ENCODE results near the gene P3H4. TPM values are rescaled to one million over a fixed set of nuclear protein-coding genes. Genes with fewer than 3 reads are reported as not detected.
"Not testable (repeated sequence)": the region's sequence is repeated elsewhere in the genome, so short reads cannot be mapped to it uniquely, and the experiment has no call there.

P3H4 gene
- total and polyA plus RNA-seq, 3 donors from 2014 or later: 6.9 to 13.9 (median 9.9) TPM

- no peak overlapping the region for H3K4me3 ChIP-seq
- H3K27me3 ChIP-seq: no peaks in the 10 kb centered on the region
- no peaks in the 10 kb centered on the region for H3K4me1 ChIP-seq
- no peak for TF ChIP-seq POLR2A (IDR thresholded peaks at IDR 0.05)
- no peak for TF ChIP-seq CTCF (IDR thresholded peaks at IDR 0.05)
- H3K9me3 ChIP-seq: no peaks in the 10 kb centered on the region
- 90 to 96% methylated on average over 5 to 6 of the region's 6 CpGs for WGBS, 2 donors
- no peak for DNase-seq
- intact Hi-C loops (cut with DNase I; ENCODE audit: low total_unique reads): no loop called here
- H3K36me3 ChIP-seq (ENCODE audit: low read depth, missing control alignments): no peaks in the 10 kb centered on the region
- H3K27ac ChIP-seq: no peak overlapping the region
These were observed 33.2 kb upstream of the P3H4 start for GRCh38 chr17:41844971-41845370.

- intact Hi-C loops (cut with DNase I; ENCODE audit: low total_unique reads); H3K27me3 ChIP-seq; H3K36me3 ChIP-seq (ENCODE audit: low read depth, missing control alignments); H3K4me3 ChIP-seq; H3K27ac ChIP-seq; H3K4me1 ChIP-seq; H3K9me3 ChIP-seq; DNase-seq: not testable (repeated sequence)
- 92 to 100% methylated on average over 6 of the region's 6 CpGs for WGBS, 2 donors
These were observed 29.0 kb upstream of the P3H4 start for GRCh38 chr17:41840781-41841180.

DNA sequence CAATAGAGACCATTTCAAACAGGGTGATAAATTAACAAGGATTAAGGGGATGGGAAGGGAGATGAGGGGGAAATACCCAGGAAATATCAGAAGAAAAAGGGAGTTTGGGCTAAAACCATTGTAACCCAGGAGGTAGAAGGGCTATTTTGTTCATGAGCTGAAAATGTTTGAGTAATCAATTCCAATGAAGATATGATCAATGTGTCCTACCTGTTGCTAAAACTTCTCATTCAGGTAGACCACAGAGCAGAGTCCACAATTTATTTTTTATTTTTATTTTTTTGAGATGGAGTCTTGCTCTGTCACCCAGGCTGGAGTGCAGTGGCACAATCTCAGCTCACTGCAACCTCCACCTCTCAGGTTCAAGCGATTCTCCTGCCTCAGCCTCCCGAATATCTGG lies 27.7 kb upstream of the P3H4 start:
- H3K27me3 ChIP-seq; H3K4me1 ChIP-seq; intact Hi-C loops (cut with DNase I; ENCODE audit: low total_unique reads); DNase-seq; H3K27ac ChIP-seq; H3K36me3 ChIP-seq (ENCODE audit: low read depth, missing control alignments); H3K9me3 ChIP-seq; H3K4me3 ChIP-seq: not testable (repeated sequence)
- WGBS, 2 donors: 98 to 100% methylated on average over 2 of the region's 2 CpGs

DNA sequence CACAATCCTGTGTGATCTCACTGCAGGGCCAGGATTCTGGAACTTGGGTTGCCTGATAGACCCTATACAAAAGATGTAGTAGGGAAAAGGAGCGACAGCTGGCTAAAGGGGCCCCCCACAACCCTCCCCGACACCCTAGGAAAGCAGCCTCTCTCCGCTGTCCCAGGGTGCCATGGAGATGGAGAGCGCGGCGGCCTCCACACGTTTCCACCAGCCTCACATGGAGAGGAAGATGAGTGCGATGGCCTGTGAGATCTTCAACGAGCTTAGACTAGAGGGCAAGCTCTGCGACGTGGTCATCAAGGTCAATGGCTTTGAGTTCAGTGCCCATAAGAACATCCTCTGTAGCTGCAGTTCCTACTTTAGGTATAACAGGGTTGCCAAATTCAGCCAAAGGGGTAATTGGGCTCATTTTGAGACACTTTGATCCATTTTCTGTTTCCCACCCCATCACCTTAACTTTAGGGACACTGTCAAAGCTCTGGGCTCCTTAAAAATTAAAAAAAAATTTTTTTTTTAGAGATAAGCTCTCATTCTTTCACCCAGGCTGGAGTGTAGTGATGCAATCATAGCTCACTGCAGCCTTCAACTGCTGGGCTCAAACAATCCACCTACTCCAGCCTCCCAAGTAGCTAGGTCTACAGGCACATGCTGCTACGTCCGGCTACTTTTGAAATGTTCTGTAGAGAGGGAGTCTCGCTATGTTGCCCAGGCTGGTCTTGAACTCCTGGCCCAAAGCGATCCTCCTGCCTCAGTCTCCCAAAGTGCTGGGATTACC lies 26.2 kb upstream of the P3H4 start, which contains the start of gene KLHL10:
KLHL10 (plus strand) TSS at position 65 of the 778 bp plus-strand sequence; CDS start at position 173, 108 bp downstream.
- H3K9me3 ChIP-seq: no peaks in the 10 kb centered on the region
- peaks cover 5% of the 10 kb centered on the region for H3K4me1 ChIP-seq
- TF ChIP-seq CTCF (IDR thresholded peaks at IDR 0.05): no peak
- no peak for TF ChIP-seq POLR2A (IDR thresholded peaks at IDR 0.05)
- no peak within 1 kb of the TSS for H3K27ac ChIP-seq
- no peak within 1 kb of the TSS for H3K4me3 ChIP-seq
- 93% methylated on average over 15 of the region's 15 CpGs for WGBS, 2 donors
- intact Hi-C loops (cut with DNase I; ENCODE audit: low total_unique reads): no loop called here
- H3K36me3 ChIP-seq (ENCODE audit: low read depth, missing control alignments): no peaks in the 10 kb centered on the region
- DNase-seq: no peak
- H3K27me3 ChIP-seq: no peaks in the 10 kb centered on the region

GRCh38 chr17:41836550-41837196 lies 24.9 kb upstream of the P3H4 start:
- Histone ChIP-seq H3K36me3 (ENCODE audit: low read depth, missing control alignments) (no peaks in the 10 kb centered on the region), H3K9me3 (no peaks in the 10 kb centered on the region), H3K27ac (peak overlapping the region; percentile 44 to 58), H3K4me3 (peak overlapping the region; percentile 61 to 97), H3K4me1 (peaks cover 5% of the 10 kb centered on the region), H3K27me3 (no peaks in the 10 kb centered on the region)
- WGBS, 2 donors: 28 to 48% methylated on average over 21 of the region's 21 CpGs
- DNase-seq: no peak
- no peak for TF ChIP-seq POLR2A (IDR thresholded peaks at IDR 0.05)
- TF ChIP-seq CTCF (IDR thresholded peaks at IDR 0.05): no peak
- intact Hi-C loops (cut with DNase I; ENCODE audit: low total_unique reads): no loop called here
